ENCODE measurements around the gene PIKFYVE.

GRCh38 chr2:208250388-208250787, 15.7 kb upstream of the PIKFYVE start:
- TF ChIP-seq CTCF (IDR thresholded peaks at IDR 0.05) (no peak), POLR2A (IDR thresholded peaks at IDR 0.05) (no peak)

All from heart left ventricle (tissue), 13 donors.